ENCODE measurements around the gene LRCH4.

DNA sequence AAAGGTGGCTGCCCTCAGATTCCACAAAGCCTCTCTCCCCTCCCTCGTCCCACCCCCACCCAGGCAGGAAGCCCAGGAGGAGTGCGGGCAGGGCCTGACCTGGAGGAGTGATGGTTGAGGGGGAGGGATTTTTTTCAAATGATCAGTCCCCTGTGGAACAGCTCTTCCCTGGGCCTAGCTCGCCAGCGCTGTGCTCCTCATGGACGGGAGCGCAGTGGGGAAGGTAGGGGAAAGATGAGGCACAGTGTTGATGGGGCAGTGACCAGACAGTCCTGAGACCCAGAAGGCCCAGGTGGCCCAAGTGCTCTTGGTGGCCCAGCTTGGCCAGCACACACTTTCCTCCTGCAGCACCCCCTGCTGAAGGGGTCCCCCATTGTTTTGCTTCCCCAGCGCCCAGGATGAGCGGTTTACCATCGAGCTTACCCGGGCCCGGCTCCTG lies 20.8 kb downstream of the LRCH4 start:
- TF ChIP-seq CTCF (IDR thresholded peaks at IDR 0.05 in 2 of 3, conservative IDR thresholded peaks at IDR 0.05 in 1 of 3; ENCODE audit: insufficient read depth in 2 of 3, low read depth in 1 of 3, low read length in 3 of 3) (no peak), KDM1A (IDR thresholded peaks at IDR 0.05) (no peak), HDAC6 (IDR thresholded peaks at IDR 0.05; ENCODE audit: low read depth, low read length) (no peak), REST (IDR thresholded peaks at IDR 0.05; ENCODE audit: borderline replicate concordance) (no peak), REST (CRISPR knock-in tag; IDR thresholded peaks at IDR 0.05; ENCODE audit: low read depth) (no peak), ADNP (tag; IDR thresholded peaks at IDR 0.05) (no peak), NBN (IDR thresholded peaks at IDR 0.05; ENCODE audit: low read depth) (no peak), SIX5 (IDR thresholded peaks at IDR 0.05; ENCODE audit: borderline replicate concordance in 1 of 2, insufficient read depth in 1 of 2, low read depth in 1 of 2, low read length in 2 of 2) (no peak)
- TF ChIP-seq, protein P1, sequence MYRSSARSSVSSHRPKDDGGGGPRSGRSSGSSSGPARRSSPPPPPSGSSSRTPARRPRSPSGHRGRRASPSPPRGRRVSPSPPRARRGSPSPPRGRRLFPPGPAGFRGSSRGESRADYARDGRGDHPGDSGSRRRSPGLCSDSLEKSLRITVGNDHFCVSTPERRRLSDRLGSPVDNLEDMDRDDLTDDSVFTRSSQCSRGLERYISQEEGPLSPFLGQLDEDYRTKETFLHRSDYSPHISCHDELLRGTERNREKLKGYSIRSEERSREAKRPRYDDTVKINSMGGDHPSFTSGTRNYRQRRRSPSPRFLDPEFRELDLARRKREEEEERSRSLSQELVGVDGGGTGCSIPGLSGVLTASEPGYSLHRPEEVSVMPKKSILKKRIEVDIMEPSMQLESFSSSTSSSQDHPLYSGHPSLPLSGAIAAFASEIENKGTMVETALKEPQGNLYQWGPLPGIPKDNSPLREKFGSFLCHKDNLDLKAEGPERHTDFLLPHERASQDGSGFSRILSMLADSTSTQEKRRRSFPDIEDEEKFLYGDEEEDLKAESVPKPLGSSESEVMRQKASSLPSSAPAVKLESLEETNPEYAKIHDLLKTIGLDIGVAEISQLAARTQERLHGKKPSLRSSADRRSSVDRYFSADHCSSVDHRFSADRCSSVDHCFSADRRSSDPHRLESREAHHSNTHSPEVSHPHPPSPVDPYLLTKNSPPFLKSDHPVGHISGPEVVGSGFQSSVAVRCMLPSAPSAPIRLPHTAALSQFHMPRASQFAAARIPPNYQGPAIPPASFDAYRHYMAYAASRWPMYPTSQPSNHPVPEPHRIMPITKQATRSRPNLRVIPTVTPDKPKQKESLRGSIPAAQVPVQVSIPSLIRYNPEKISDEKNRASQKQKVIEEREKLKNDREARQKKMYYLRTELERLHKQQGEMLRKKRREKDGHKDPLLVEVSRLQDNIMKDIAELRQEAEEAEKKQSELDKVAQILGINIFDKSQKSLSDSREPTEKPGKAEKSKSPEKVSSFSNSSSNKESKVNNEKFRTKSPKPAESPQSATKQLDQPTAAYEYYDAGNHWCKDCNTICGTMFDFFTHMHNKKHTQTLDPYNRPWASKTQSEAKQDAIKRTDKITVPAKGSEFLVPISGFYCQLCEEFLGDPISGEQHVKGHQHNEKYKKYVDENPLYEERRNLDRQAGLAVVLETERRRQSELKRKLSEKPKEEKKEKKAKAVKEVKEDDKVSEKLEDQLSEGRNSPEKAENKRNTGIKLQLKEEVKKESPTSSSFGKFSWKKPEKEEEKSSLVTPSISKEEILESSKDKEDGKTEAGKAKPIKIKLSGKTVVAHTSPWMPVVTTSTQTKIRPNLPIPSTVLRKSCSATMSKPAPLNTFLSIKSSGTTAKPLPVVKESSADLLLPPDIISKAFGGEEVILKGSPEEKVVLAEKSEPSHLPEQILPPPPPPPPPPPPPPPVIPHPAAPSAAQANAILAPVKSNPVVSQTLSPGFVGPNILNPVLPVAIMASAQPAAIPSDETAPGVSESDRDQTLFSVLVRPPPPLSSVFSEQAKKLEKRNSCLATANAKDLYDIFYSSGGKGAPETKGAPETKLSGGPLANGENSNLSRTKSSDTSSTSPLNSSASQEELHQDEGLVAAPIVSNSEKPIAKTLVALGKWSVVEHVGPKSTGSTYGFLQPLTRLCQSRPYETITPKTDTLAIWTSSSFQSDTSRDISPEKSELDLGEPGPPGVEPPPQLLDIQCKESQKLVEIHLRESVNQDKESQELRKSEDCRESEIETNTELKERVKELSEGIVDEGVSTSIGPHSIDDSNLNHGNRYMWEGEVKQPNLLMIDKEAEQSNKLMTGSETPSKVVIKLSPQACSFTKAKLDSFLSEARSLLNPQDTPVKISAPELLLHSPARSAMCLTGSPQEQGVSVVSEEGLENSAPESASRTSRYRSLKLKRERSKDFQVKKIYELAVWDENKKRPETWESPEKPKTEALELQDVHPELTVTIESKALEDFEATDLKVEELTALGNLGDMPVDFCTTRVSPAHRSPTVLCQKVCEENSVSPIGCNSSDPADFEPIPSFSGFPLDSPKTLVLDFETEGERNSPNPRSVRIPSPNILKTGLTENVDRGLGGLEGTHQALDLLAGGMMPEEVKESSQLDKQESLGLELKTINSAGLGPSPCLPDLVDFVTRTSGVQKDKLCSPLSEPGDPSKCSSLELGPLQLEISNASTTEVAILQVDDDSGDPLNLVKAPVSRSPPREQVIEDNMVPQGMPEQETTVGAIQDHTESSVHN (IDR thresholded peaks at IDR 0.05; ENCODE audit: borderline replicate concordance in 1 of 2, low read depth in 1 of 2) = no peak
- TF ChIP-seq, protein P2, sequence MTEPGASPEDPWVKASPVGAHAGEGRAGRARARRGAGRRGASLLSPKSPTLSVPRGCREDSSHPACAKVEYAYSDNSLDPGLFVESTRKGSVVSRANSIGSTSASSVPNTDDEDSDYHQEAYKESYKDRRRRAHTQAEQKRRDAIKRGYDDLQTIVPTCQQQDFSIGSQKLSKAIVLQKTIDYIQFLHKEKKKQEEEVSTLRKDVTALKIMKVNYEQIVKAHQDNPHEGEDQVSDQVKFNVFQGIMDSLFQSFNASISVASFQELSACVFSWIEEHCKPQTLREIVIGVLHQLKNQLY (CRISPR knock-in tag; conservative IDR thresholded peaks at IDR 0.05) = no peak

All from K562 (cell line).